Suprapubic skin (tissue), 3 donors: ENCODE measurements around the gene KRABD2.

Experiments
- POLR2AphosphoS5 ChIP-seq, 3 donors: sonication (generic); formaldehyde crosslinking; IDR thresholded peaks; one replicate each; pipeline ENCODE4 v1.6.1; 2017; ENCODE audit warnings: antibody characterized with exemption in 3 of 3
- TF ChIP-seq, protein P1 (sequence below), 2 donors: fragments of 200-600 bp in 1 of 2; fragments of 450-650 bp in 1 of 2; sonication (generic) in 1 of 2; IDR thresholded peaks; one replicate each; pipeline ENCODE4 v1.5.1; 2016 to 2019; ENCODE audit warnings: antibody characterized with exemption in 2 of 2, mild to moderate bottlenecking in 1 of 2, moderate library complexity in 1 of 2

DNA sequence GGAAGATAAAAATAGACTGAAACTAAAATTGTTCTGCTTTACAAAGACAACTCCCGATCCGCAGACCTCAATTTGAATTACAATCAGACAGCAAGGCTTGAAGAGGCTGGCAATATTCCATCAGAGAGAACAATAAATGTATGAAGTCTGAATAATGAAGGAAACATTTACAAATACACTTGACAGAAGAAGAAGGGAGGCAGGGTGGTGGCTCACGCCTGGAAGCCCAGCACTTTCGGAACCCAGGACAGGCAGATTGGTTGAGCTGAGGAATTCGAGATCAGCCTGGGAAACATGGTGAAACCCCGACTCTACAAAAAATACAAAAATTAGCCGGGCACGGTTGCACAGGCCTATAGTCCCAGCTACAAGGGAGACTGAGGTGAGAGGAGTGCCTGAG lies 22.3 kb downstream of the KRABD2 start:
- TF ChIP-seq, protein P1, sequence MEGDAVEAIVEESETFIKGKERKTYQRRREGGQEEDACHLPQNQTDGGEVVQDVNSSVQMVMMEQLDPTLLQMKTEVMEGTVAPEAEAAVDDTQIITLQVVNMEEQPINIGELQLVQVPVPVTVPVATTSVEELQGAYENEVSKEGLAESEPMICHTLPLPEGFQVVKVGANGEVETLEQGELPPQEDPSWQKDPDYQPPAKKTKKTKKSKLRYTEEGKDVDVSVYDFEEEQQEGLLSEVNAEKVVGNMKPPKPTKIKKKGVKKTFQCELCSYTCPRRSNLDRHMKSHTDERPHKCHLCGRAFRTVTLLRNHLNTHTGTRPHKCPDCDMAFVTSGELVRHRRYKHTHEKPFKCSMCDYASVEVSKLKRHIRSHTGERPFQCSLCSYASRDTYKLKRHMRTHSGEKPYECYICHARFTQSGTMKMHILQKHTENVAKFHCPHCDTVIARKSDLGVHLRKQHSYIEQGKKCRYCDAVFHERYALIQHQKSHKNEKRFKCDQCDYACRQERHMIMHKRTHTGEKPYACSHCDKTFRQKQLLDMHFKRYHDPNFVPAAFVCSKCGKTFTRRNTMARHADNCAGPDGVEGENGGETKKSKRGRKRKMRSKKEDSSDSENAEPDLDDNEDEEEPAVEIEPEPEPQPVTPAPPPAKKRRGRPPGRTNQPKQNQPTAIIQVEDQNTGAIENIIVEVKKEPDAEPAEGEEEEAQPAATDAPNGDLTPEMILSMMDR (IDR thresholded peaks at IDR 0.05), result no peak
- no peak for TF ChIP-seq POLR2AphosphoS5 (IDR thresholded peaks at IDR 0.05)
